H1 (cell line): ENCODE measurements around the gene HEPHL1.

ENCODE experiments used
- EP300 ChIP-seq, 2 experiments: IDR thresholded peaks; 1 replicate in 1 of 2; 2 replicates in 1 of 2; pipeline ENCODE4 v1.6.1; 2011 to 2012; ENCODE audit warnings: low read depth in 2 of 2, low read length in 2 of 2, mild to moderate bottlenecking in 2 of 2, borderline replicate concordance in 1 of 2, inconsistent platforms in 1 of 2, moderate library complexity in 1 of 2
- GTF2F1 ChIP-seq: IDR thresholded peaks from 2 replicates; pipeline ENCODE4 v1.6.1; 2012; ENCODE audit warnings: low read depth, low read length, improper control_type of control experiment, borderline replicate concordance
- POLR2A ChIP-seq, 2 experiments: IDR thresholded peaks; 1 replicate in 1 of 2; 2 replicates in 1 of 2; pipeline ENCODE4 v1.6.1; 2011; ENCODE audit warnings: low read depth in 2 of 2, low read length in 2 of 2, mild to moderate bottlenecking in 2 of 2; ENCODE audit errors: control extremely low read depth in 1 of 2
- RAD21 ChIP-seq, 2 experiments: IDR thresholded peaks in 1 of 2; conservative IDR thresholded peaks in 1 of 2; 2 replicates each; pipeline ENCODE4 v1.6.1; 2011; ENCODE audit warnings: low read depth in 2 of 2, low read length in 2 of 2, improper control_type of control experiment in 1 of 2, inconsistent platforms in 1 of 2, mild to moderate bottlenecking in 1 of 2, moderate library complexity in 1 of 2
- RFX5 ChIP-seq: IDR thresholded peaks from 2 replicates; pipeline ENCODE4 v1.6.1; 2011; ENCODE audit warnings: low read depth, low read length, improper control_type of control experiment, borderline replicate concordance
- RNF2 ChIP-seq: fragments of 200-900, 300-1000 bp; sonication (generic); IDR thresholded peaks from 2 replicates; pipeline ENCODE4 v1.7.1; 2016; ENCODE audit warnings: borderline replicate concordance, low read depth, mild to moderate bottlenecking, antibody characterized with exemption, low read length; ENCODE audit not compliant: poor library complexity, severe bottlenecking; ENCODE audit errors: missing control alignments
- SIX5 ChIP-seq: IDR thresholded peaks from 2 replicates; pipeline ENCODE4 v1.6.1; 2011; ENCODE audit warnings: mild to moderate bottlenecking, low read depth, low read length
- SP1 ChIP-seq: IDR thresholded peaks from 2 replicates; pipeline ENCODE4 v1.6.1; 2011; ENCODE audit warnings: low read depth, low read length
- SP4 ChIP-seq: IDR thresholded peaks from 2 replicates; pipeline ENCODE4 v1.6.1; 2012; ENCODE audit warnings: low read length, inconsistent platforms
- TCF12 ChIP-seq: IDR thresholded peaks from 2 replicates; pipeline ENCODE4 v1.6.1; 2011; ENCODE audit warnings: low read depth, mild to moderate bottlenecking, low read length
- TF ChIP-seq, protein P1 (sequence below), 3 experiments: IDR thresholded peaks; 1 replicate in 2 of 3; 2 replicates in 1 of 3; pipeline versions ENCODE4 v1.5.1 to v1.6.1; 2011; ENCODE audit warnings: low read length in 3 of 3, mild to moderate bottlenecking in 3 of 3, inconsistent platforms in 2 of 3, low read depth in 1 of 3, moderate library complexity in 1 of 3; ENCODE audit not compliant: insufficient read depth in 1 of 3; ENCODE audit errors: control extremely low read depth in 1 of 3
- TF ChIP-seq, protein P2 (sequence below): IDR thresholded peaks from 2 replicates; pipeline ENCODE4 v1.6.1; 2012; ENCODE audit warnings: inconsistent platforms
- TF ChIP-seq, protein P3 (sequence below): fragments of 300-600 bp; sonication (generic); IDR thresholded peaks from 2 replicates; pipeline ENCODE4 v1.7.1; 2012; ENCODE audit warnings: low read length, moderate library complexity, mild to moderate bottlenecking, inconsistent platforms; ENCODE audit not compliant: insufficient replicate concordance
- TF ChIP-seq, protein P4 (sequence below): IDR thresholded peaks from 2 replicates; pipeline ENCODE4 v1.6.1; 2011; ENCODE audit warnings: low read depth, mild to moderate bottlenecking, low read length; ENCODE audit not compliant: insufficient read depth

DNA sequence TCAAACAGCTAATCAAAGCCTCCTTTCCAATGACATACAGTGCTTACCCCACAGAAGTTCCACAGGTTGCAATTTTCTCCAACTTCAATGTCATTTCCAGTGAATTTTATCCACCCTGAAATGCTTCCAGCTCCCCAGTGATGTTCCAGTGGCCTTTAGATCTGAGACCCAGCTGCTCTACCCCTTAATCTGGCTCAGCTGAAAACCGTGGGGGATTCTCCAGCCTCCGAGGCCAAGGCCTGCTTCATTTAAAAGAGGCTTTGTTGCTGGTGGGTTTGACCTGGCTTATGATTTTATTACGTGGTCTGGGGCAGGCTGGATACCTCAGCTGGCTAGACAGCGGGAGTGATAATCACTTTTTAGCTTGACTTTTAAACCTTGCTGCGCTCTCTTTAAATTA lies 10.9 kb downstream of the HEPHL1 start:
- TF ChIP-seq, protein P1, sequence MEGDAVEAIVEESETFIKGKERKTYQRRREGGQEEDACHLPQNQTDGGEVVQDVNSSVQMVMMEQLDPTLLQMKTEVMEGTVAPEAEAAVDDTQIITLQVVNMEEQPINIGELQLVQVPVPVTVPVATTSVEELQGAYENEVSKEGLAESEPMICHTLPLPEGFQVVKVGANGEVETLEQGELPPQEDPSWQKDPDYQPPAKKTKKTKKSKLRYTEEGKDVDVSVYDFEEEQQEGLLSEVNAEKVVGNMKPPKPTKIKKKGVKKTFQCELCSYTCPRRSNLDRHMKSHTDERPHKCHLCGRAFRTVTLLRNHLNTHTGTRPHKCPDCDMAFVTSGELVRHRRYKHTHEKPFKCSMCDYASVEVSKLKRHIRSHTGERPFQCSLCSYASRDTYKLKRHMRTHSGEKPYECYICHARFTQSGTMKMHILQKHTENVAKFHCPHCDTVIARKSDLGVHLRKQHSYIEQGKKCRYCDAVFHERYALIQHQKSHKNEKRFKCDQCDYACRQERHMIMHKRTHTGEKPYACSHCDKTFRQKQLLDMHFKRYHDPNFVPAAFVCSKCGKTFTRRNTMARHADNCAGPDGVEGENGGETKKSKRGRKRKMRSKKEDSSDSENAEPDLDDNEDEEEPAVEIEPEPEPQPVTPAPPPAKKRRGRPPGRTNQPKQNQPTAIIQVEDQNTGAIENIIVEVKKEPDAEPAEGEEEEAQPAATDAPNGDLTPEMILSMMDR (IDR thresholded peaks at IDR 0.05; ENCODE audit: control extremely low read depth in 1 of 3, insufficient read depth in 1 of 3, low read depth in 1 of 3, low read length in 3 of 3), result no peak
- TF ChIP-seq SP1 (no peak), SIX5 (no peak), RAD21 (IDR thresholded peaks at IDR 0.05 in 1 of 2, conservative IDR thresholded peaks at IDR 0.05 in 1 of 2; ENCODE audit: low read depth in 2 of 2, low read length in 2 of 2) (no peak), RFX5 (no peak), TCF12 (no peak), POLR2A (IDR thresholded peaks at IDR 0.05; ENCODE audit: control extremely low read depth in 1 of 2, low read depth in 2 of 2, low read length in 2 of 2) (no peak), GTF2F1 (no peak), SP4 (no peak), RNF2 (no peak), EP300 (IDR thresholded peaks at IDR 0.05; ENCODE audit: borderline replicate concordance in 1 of 2, low read depth in 2 of 2, low read length in 2 of 2) (no peak)
- TF ChIP-seq, protein P2, sequence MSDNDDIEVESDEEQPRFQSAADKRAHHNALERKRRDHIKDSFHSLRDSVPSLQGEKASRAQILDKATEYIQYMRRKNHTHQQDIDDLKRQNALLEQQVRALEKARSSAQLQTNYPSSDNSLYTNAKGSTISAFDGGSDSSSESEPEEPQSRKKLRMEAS, result no peak
- TF ChIP-seq, protein P3, sequence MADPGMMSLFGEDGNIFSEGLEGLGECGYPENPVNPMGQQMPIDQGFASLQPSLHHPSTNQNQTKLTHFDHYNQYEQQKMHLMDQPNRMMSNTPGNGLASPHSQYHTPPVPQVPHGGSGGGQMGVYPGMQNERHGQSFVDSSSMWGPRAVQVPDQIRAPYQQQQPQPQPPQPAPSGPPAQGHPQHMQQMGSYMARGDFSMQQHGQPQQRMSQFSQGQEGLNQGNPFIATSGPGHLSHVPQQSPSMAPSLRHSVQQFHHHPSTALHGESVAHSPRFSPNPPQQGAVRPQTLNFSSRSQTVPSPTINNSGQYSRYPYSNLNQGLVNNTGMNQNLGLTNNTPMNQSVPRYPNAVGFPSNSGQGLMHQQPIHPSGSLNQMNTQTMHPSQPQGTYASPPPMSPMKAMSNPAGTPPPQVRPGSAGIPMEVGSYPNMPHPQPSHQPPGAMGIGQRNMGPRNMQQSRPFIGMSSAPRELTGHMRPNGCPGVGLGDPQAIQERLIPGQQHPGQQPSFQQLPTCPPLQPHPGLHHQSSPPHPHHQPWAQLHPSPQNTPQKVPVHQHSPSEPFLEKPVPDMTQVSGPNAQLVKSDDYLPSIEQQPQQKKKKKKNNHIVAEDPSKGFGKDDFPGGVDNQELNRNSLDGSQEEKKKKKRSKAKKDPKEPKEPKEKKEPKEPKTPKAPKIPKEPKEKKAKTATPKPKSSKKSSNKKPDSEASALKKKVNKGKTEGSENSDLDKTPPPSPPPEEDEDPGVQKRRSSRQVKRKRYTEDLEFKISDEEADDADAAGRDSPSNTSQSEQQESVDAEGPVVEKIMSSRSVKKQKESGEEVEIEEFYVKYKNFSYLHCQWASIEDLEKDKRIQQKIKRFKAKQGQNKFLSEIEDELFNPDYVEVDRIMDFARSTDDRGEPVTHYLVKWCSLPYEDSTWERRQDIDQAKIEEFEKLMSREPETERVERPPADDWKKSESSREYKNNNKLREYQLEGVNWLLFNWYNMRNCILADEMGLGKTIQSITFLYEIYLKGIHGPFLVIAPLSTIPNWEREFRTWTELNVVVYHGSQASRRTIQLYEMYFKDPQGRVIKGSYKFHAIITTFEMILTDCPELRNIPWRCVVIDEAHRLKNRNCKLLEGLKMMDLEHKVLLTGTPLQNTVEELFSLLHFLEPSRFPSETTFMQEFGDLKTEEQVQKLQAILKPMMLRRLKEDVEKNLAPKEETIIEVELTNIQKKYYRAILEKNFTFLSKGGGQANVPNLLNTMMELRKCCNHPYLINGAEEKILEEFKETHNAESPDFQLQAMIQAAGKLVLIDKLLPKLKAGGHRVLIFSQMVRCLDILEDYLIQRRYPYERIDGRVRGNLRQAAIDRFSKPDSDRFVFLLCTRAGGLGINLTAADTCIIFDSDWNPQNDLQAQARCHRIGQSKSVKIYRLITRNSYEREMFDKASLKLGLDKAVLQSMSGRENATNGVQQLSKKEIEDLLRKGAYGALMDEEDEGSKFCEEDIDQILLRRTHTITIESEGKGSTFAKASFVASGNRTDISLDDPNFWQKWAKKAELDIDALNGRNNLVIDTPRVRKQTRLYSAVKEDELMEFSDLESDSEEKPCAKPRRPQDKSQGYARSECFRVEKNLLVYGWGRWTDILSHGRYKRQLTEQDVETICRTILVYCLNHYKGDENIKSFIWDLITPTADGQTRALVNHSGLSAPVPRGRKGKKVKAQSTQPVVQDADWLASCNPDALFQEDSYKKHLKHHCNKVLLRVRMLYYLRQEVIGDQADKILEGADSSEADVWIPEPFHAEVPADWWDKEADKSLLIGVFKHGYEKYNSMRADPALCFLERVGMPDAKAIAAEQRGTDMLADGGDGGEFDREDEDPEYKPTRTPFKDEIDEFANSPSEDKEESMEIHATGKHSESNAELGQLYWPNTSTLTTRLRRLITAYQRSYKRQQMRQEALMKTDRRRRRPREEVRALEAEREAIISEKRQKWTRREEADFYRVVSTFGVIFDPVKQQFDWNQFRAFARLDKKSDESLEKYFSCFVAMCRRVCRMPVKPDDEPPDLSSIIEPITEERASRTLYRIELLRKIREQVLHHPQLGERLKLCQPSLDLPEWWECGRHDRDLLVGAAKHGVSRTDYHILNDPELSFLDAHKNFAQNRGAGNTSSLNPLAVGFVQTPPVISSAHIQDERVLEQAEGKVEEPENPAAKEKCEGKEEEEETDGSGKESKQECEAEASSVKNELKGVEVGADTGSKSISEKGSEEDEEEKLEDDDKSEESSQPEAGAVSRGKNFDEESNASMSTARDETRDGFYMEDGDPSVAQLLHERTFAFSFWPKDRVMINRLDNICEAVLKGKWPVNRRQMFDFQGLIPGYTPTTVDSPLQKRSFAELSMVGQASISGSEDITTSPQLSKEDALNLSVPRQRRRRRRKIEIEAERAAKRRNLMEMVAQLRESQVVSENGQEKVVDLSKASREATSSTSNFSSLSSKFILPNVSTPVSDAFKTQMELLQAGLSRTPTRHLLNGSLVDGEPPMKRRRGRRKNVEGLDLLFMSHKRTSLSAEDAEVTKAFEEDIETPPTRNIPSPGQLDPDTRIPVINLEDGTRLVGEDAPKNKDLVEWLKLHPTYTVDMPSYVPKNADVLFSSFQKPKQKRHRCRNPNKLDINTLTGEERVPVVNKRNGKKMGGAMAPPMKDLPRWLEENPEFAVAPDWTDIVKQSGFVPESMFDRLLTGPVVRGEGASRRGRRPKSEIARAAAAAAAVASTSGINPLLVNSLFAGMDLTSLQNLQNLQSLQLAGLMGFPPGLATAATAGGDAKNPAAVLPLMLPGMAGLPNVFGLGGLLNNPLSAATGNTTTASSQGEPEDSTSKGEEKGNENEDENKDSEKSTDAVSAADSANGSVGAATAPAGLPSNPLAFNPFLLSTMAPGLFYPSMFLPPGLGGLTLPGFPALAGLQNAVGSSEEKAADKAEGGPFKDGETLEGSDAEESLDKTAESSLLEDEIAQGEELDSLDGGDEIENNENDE, result no peak
- TF ChIP-seq, protein P4, sequence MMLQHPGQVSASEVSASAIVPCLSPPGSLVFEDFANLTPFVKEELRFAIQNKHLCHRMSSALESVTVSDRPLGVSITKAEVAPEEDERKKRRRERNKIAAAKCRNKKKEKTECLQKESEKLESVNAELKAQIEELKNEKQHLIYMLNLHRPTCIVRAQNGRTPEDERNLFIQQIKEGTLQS, result no peak
